ENCODE measurements around the gene AK3.

GRCh38 chr9:4706971-4707622, 33.9 kb downstream of the AK3 start:
- no peak for TF ChIP-seq TAF1 (IDR thresholded peaks at IDR 0.05; ENCODE audit: low read depth, low read length)
- TF ChIP-seq SIN3A (conservative IDR thresholded peaks at IDR 0.05 in 1 of 2, IDR thresholded peaks at IDR 0.05 in 1 of 2; ENCODE audit: low read depth in 1 of 2, low read length in 2 of 2), result no peak
- no peak for TF ChIP-seq PHF8 (conservative IDR thresholded peaks at IDR 0.05; ENCODE audit: low read depth, low read length)
- TF ChIP-seq, protein P1, sequence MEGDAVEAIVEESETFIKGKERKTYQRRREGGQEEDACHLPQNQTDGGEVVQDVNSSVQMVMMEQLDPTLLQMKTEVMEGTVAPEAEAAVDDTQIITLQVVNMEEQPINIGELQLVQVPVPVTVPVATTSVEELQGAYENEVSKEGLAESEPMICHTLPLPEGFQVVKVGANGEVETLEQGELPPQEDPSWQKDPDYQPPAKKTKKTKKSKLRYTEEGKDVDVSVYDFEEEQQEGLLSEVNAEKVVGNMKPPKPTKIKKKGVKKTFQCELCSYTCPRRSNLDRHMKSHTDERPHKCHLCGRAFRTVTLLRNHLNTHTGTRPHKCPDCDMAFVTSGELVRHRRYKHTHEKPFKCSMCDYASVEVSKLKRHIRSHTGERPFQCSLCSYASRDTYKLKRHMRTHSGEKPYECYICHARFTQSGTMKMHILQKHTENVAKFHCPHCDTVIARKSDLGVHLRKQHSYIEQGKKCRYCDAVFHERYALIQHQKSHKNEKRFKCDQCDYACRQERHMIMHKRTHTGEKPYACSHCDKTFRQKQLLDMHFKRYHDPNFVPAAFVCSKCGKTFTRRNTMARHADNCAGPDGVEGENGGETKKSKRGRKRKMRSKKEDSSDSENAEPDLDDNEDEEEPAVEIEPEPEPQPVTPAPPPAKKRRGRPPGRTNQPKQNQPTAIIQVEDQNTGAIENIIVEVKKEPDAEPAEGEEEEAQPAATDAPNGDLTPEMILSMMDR (IDR thresholded peaks at IDR 0.05; ENCODE audit: control extremely low read depth in 1 of 3, insufficient read depth in 1 of 3, low read depth in 1 of 3, low read length in 3 of 3), result no peak
- no peak for TF ChIP-seq RFX5 (IDR thresholded peaks at IDR 0.05; ENCODE audit: borderline replicate concordance, low read depth, low read length)
- TF ChIP-seq, protein P2, sequence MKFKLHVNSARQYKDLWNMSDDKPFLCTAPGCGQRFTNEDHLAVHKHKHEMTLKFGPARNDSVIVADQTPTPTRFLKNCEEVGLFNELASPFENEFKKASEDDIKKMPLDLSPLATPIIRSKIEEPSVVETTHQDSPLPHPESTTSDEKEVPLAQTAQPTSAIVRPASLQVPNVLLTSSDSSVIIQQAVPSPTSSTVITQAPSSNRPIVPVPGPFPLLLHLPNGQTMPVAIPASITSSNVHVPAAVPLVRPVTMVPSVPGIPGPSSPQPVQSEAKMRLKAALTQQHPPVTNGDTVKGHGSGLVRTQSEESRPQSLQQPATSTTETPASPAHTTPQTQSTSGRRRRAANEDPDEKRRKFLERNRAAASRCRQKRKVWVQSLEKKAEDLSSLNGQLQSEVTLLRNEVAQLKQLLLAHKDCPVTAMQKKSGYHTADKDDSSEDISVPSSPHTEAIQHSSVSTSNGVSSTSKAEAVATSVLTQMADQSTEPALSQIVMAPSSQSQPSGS (IDR thresholded peaks at IDR 0.05; ENCODE audit: low read length), result no peak
- TF ChIP-seq POLR2A (IDR thresholded peaks at IDR 0.05; ENCODE audit: control extremely low read depth in 1 of 2, low read depth in 2 of 2, low read length in 2 of 2), result no peak

All from H1 (cell line).